HG03095 (cell line): ENCODE results near the gene SLC49A4.

Experiments used
- ATAC-seq: cut with Tn5 transposase; IDR thresholded peaks from one replicate; pipeline ENCODE4 v1.9.1; 2021; ENCODE audit warnings: moderate library complexity; ENCODE audit not compliant: unreplicated experiment

The SLC49A4 gene

GRCh38 chr3:122902326-122902725, 107.5 kb downstream of the SLC49A4 start:
- ATAC-seq, result no peak

DNA sequence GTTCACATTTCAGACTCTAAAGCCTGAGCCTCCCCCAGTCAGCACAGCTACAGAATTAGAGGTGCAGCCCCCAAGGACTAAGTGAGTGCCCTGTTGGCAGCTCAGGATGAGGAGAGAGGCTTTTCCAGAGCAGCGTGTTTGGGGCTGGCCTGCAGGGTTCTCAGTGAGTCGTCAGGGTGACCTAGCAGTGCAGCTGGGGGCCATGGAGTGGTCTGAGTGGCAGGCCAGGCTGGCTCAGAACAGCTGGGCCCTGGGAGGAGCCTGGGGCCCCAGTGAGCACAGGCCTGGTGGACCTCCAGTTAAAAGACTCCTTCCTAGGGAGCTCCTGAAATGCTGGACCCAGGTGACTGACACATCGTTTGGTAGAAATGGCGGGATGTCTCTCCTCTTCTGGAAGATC, 108.3 kb downstream of the SLC49A4 start:
- ATAC-seq, result no peak

GRCh38 chr3:122907471-122907870, 112.6 kb downstream of the SLC49A4 start:
- ATAC-seq, result no peak

DNA sequence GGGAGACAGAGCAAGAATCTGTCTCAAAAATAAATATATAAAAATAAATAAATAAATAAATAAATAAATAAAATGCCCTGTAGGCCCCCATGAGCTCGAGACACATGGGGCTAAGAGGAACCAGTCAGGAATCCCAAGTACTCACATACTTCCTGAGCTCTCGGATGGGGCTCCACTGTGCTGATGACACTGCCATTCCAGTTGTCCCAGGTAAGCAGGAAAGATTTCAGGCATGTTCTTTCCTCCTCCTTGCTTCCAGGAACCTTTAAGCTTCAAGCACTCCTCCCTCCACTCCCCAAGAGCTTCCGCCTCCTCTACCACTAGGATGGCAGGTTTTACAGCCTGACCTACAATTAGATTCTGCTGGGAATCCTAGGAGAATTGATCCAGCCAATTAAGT, 113.4 kb downstream of the SLC49A4 start:
- ATAC-seq, result no peak

DNA sequence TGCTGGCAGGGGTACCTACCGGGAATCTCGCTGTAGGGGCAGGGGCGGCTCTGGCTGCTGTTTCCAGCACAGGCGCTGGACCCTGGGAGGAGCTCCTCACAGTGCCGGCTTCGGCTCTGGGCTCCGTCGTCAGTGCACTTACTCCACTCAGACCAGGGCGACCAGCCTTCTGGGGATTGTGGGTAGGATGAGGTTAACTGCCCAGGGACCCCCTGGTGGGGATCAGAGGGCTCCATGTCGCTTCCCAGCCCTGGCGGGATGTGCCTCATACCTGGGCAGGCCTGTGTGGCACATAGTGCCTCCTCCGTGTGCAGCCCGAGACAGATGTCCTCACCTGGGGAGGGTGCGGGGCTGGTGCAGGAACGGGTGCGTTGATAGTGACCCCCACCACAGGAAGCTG, 117.0 kb downstream of the SLC49A4 start:
- ATAC-seq, result no peak

DNA sequence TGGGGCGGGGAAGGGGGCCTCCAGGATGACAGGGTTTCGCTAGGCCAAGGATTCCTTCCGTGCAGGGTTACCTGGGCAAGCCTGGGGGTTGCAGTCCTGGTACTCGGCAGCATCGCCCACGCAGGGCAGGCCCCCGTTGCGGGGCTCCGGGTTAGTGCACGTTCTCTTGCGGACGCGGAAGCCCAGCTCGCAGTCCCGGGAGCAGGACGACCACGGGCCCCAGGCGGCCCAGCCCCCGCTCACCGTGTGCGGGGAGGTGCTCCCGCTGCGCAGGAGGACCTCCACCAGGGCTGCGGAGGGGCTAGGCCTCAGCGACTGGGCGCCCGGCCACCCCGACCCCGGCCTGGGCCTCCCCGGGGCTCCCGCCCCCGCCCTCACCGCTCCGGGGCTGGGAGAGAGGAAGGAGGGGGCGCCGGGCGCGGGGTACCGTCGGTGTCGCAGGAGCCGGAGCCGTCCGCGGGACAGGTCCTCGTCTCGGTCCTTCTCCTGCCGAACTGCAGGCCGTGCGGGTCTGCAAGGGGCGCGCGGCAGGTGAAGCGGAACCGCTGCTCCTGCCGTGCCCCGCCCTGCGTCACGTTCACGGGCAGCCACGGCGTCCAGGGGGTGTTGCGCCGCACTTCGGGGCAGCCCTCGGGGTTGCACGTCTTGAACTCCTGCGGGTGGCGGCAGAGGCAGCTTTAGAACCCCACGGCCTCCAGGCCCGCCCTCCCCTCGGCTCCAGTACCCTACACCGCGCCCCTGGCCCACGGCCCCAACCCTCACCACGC, 118.1 kb downstream of the SLC49A4 start:
- no peak for ATAC-seq

DNA sequence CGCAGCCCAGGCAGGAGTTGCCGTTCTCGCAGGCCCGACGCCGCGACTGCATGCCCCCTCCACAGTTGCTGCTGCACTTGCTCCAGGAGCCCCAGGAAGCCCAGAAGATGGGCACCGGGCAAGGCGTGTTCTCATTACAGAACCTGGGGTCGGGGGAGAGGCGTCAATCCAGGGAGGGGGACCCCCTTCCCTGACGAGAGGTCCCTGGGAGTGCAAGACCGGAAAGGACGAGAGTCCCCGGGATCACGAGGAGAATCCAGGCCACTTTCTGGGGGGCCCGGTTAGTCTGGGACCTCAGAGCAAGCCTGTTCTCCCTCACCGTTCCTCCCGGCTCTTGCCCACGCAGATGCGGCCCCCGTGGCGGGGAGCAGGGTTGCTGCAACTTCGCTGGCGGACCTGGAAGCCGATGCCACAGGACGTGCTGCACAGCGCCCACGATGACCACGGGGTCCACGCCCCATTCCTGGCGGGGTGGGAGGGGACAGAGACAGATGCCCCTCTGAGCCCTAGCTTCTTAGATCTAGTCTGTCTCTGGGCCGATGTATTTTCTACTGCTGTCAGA, 118.8 kb downstream of the SLC49A4 start:
- no peak for ATAC-seq

- ATAC-seq, result no peak
Measured at GRCh38 chr3:122915300-122916055, 120.6 kb downstream of the SLC49A4 start.

- no peak for ATAC-seq
Measured at GRCh38 chr3:122916084-122916483, 121.2 kb downstream of the SLC49A4 start.

- no peak for ATAC-seq
Measured at GRCh38 chr3:122916580-122916979, 121.7 kb downstream of the SLC49A4 start.

DNA sequence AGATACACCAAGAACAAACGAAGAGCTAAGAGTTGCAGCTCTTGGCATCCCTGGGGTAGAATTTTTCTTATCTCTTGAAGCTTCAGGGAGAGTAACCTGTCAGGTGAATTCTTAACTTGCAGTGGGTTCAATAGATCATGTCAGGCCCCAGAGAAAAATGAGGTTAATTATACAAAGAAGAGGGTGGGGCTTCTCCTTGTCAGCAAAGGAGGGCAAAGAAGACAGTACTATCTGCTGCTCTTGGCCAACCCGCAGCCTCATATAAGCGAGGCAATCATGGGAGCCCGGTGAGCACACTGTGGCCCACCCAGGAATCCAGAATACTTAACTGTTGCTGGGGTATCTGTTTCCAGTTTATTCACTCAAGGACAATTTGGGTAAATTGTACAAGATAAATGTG, 122.5 kb downstream of the SLC49A4 start:
- no peak for ATAC-seq

DNA sequence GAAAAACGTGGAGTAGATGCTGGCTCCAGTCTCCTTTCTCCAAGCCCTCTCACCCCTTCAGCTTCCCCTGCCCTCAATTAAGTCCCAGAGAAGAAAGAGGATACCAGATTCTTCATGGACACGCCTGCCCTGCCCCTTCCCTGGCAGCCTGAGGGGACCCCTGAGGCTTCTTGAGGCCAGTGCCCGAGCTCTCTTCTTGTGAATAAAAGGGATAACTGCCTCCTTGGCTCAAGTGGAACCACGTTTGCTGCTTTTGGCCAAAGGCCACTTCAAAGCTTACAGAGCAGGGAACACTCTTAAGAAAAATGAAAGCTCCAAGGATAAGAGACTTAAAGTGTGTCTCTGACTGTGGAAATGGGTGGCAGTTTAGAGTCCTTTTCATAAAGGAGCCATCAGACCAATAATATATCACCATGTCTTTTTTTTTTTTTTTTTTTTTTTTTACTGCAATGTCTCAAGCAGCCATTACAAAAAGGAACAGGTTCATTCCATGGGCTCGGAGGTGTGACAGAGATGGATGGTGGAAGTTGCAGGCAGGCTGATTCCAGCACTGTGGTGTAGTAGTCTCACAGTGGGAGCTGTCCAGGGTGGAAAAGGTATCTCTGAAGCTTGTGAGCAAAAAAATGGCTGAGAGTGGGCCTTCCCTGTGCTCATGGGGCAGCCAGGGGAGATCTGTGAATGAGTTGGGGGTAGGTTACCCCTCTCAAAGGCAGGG, 123.9 kb downstream of the SLC49A4 start:
- no peak for ATAC-seq

- ATAC-seq, result no peak
Measured at GRCh38 chr3:122919291-122919610, 124.4 kb downstream of the SLC49A4 start.

DNA sequence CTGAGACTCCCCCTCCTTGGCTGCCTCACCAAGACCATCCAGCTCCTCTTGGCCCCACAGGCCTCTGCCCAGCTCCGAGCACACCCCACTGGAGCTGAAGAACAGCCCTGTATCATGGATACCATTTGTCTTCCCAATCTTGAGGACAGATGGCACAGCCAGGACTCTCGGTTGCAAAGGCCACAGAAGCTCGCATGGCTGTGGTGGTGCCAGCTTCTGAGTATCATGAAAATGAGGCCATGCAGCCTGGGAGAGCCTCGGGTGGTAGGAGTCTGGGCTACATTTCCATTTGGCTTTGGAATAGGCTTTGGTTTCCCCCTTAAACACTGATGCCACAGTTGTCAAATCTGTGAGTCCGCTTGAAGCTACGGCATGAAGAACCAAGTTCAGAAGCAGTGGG, 126.1 kb downstream of the SLC49A4 start:
- no peak for ATAC-seq

DNA sequence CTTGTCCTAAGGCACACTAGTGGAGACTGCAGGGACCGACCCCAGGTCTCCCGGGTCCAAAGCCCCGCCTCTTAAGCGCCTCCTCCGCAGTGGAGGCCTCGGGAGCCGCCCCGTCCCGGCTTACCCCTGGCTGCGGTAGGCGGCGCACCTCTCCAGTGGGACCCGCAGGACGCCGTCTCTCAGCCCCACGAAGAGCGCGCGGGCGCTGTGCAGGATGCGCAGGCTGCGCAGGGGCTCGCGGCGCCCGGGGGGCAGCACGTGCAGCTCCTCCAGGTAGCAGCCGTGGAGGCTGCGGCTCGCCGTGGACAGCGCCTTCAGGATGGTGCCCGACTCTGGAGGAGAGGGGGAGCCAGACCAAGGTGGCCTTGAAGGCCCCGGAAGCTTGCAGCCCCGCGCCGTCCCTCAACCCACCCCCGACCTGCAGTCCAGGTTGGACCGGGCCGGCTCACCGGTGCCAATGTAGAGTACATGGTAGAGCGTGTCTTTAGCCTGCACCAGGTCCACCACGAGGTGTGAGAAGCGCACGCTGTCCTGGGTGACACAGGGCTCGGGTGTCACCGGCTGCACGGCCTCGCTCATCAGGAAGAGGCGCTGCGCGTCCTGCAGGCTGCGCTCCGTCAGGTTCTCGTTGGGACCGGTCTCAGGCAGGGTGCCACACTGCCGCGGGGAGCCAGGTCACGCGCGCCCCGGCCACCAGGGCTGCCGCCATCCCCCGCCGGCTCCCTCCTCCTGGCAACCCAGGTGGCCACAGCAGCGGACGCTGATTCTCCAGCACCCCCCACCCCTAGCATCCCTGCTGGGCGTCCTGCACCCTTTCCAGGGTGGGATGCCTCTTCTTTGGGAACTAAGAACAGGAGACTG, 127.2 kb downstream of the SLC49A4 start:
- no peak for ATAC-seq

DNA sequence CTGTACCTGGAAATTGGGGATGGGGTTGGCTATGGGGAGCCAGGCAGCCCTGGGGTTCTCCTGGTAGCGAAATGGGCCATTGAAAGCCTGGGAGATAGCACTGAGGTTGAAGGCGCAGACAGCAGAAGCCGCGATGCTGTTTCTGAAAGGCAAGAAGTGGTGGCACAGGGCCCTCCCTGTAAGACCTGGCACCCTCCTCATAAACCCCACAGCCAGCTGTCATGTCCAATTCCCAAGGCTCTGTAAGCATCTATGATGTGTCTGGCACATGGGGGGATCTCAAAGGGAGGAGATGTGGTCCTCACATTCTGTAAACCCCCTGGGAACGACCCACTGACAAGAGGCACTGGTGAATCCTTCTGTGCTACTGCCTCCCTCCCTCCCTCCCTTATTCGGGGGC, 128.7 kb downstream of the SLC49A4 start:
- no peak for ATAC-seq

- no peak for ATAC-seq
Measured at GRCh38 chr3:122924056-122924455, 129.2 kb downstream of the SLC49A4 start.

DNA sequence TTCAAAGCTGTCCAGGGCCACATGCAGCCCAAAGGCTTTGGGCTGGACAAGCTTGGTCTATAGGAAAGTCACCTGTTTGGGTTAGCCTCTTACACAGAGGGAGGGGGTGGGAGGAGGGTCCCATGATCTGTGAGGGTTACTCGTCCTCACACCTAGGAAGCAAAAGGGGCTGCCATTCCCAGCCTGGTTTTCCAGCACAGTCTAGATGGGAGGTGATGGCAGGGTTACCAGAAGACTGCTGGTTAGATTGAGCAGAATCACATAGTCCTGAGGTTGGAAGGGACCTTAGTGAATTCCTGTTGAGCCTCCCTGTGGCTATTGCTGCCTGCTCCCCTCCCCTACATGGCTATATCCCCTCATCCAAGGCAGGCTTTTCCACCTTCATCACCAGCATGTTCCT, 130.9 kb downstream of the SLC49A4 start:
- ATAC-seq, result no peak

- no peak for ATAC-seq
Measured at GRCh38 chr3:122926322-122926721, 131.5 kb downstream of the SLC49A4 start.

DNA sequence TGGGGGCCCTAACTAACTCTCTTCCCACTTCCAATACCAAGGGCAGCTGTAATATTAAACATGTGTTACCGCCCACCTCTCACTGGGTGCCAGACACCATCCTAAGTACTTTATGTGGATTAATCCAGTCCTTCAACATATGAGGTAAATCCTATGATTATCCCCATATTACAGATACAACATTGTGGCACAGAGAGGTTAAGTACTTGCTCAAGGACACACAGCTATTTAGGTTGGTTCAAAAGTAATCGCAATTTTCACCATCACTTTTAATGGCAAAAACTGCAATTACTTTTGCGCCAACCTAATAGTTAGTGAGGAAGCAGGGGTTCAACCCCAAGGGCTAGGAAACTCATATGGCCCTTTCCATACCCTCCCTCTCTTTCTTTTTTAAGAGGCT, 131.9 kb downstream of the SLC49A4 start:
- ATAC-seq, result no peak

DNA sequence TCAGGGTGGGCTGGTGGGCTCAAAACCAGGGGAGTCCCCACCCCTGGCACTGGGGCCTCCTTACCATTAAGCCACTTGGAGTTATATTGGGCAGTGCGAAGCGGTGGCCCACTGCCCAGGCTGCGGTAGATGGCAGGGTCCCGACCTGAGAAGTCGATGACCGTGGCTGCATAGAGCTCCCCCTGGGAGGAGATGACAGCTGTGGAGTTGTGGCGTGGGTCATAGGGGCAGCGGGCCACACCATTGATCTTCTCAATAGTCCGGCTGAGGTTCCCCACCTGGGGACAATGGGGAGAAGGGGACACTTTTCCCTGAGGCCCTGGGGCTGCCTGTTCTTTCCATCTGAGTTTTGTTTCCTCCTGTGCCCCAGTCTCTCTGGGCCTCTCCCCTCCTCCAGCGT, 132.9 kb downstream of the SLC49A4 start:
- ATAC-seq, result no peak
